Heart right ventricle (tissue), 16 donors: ENCODE results near the gene STX7. TPM values are rescaled to one million over a fixed set of nuclear protein-coding genes. Genes with fewer than 3 reads are reported as not detected.

Experiments used
- ATAC-seq, 8 donors: fragments of 200-7000 bp; cut with Tn5 transposase; one replicate each; pipeline ENCODE4 v1.9.1; 2020; ENCODE audit warnings: mild to moderate bottlenecking in 8 of 8, moderate library complexity in 8 of 8, moderate number of reproducible peaks in 1 of 8
- DNase-seq, 2 donors: peaks; one replicate each; pipeline ENCODE4 v3.0.0-alpha.2; 2020
- H3K27ac ChIP-seq, 10 donors: fragments of 200-600 bp; sonication (generic) in 2 of 10; one replicate each; pipeline versions ENCODE4 v1.5.0 to v1.8.0; 2020 to 2022; ENCODE audit warnings: mild to moderate bottlenecking in 3 of 10
- H3K27me3 ChIP-seq, 7 donors: fragments of 200-600 bp; one replicate each; pipeline ENCODE4 v1.8.0; 2021 to 2022; ENCODE audit warnings: mild to moderate bottlenecking in 2 of 7
- H3K36me3 ChIP-seq, 9 donors: fragments of 200-600 bp; sonication (generic) in 1 of 9; one replicate each; pipeline versions ENCODE4 v1.5.0 to v1.8.0; 2020 to 2022; ENCODE audit warnings: mild to moderate bottlenecking in 2 of 9
- H3K4me1 ChIP-seq, 9 donors: fragments of 200-600 bp; sonication (generic) in 1 of 9; one replicate each; pipeline versions ENCODE4 v1.5.0 to v1.8.0; 2020 to 2022; ENCODE audit warnings: mild to moderate bottlenecking in 4 of 9
- H3K4me3 ChIP-seq, 10 donors: fragments of 200-600 bp; sonication (generic) in 2 of 10; one replicate each; pipeline versions ENCODE4 v1.5.0 to v1.8.0; 2020 to 2022; ENCODE audit warnings: mild to moderate bottlenecking in 7 of 10, moderate library complexity in 2 of 10
- H3K9me3 ChIP-seq, 11 donors: fragments of 200-600 bp in 10 of 11; sonication (generic) in 2 of 11; one replicate each; pipeline versions ENCODE4 v1.5.0 to v1.8.0; 2013 to 2022; ENCODE audit warnings: mild to moderate bottlenecking in 2 of 11, control low read depth in 1 of 11, moderate library complexity in 1 of 11
- CTCF ChIP-seq, 9 donors: fragments of 200-600 bp; sonication (generic) in 2 of 9; IDR thresholded peaks; one replicate each; pipeline versions ENCODE4 v1.5.0 to v1.8.0; 2021 to 2022; ENCODE audit warnings: antibody characterized with exemption in 9 of 9, mild to moderate bottlenecking in 5 of 9, moderate library complexity in 1 of 9
- WGBS, 2 donors: extraction: QIAGEN DNeasy Blood & Tissue Kit; methylation state at CpG; one replicate each; pipeline ENCODE4 v1.1.7; 2013; ENCODE audit warnings: inconsistent platforms in 1 of 2; 5-methylcytosine and 5-hydroxymethylcytosine counted together
- intact Hi-C, 10 donors: fragments of 100-400 bp; cut with DNase I; formaldehyde crosslinking; loops; one replicate each; pipeline versions ENCODE4 v1.11.1 to v1.14.2; 2022
- polyA plus RNA-seq, 2 donors: library from polyadenylated mRNA; stranded (reverse); fragments of 200-250 nt; gene quantifications; one replicate each; pipeline ENCODE4 v1.2.3, GENCODE V29; 2013
- total RNA-seq, 10 donors: library from RNA; stranded (reverse); fragmentation: NEBNext Ultra II Directional in 3 of 10; extraction: Animal tissue kit (Norgen Biotek cat#: 25700) in 3 of 10; gene quantifications; one replicate each; pipeline versions ENCODE4 v1.2.1 to v1.2.4, GENCODE V29; 2021 to 2023
- donor health status: Arrhythmogenic right ventricular cardiomyopathy.
- donor health status: ischemic (EF 13 %, LVEDD 7.1; RV severe dilation, severe dysfunction).
- donor health status: healthy with polysubstance abuse.
- donor health status: DM: no; HTN: yes; CAD: no.
- donor health status: DM: no; HTN: no; CAD: no.
- donor health status: ischemic (EF 25% LVEDD 6.9; RV normal size, moderate dysfunction).
- donor health status: ischemic (EF 25% LVEDD 5.7; RV mildly dilated, moderate dysfunction).
- donor health status: healthy.
- donor health status: DM: yes; HTN: yes; CAD: no.
- donor health status: Ischemic cardiomyopathy.
- donor health status: ischemic (EF 35%, LVEDD 5.7; RV mildly dilated, moderate dysfunction).
- donor health status: nonischemic (EF 11% LVEDD 7.7; RV severe dilation, severe dysfunction).
- donor health status: DM: yes; HTN: yes; CAD: no.
- donor health status: PGD.
- donor health status: ischemic (EF 29% LVEDD 5.4; RV normal size, mild dysfunction).
- donor health status: nonischemic (EF 23%, LVEDD 6.1; RV moderate dilation, normal function).

STX7 gene
- total and polyA plus RNA-seq, 12 donors = 6.4 to 71.4 (median 59.3) TPM

GRCh38 chr6:132401618-132402285 is 111.2 kb downstream of the STX7 start:
- ATAC-seq (peak in 4 of 8 donors; percentile 7 to 30 (median 17)), DNase-seq (no peak)
- Histone ChIP-seq H3K4me3 (peak overlapping the region; percentile 53 to 75 (median 62)), H3K27ac (no peak overlapping the region), H3K4me1 (peaks cover 0 to 17% (median 8%) of the 10 kb centered on the region in 9 donors), H3K9me3 (no peaks in the 10 kb centered on the region), H3K36me3 (no peaks in the 10 kb centered on the region), H3K27me3 (peaks cover 0 to 76% (median 43%) of the 10 kb centered on the region in 7 donors)
- TF ChIP-seq CTCF (IDR thresholded peaks at IDR 0.05) = no peak
- intact Hi-C loops = no loop called here
- 12% methylated on average over 35 of the region's 35 CpGs for WGBS, 2 donors

- peak within 1 kb of the TSS; percentile 53 to 75 (median 62) for H3K4me3 ChIP-seq
- intact Hi-C loops = no loop called here
- peak within 1 kb of the TSS in 7 of 10 donors; percentile 9 to 67 (median 36) for H3K27ac ChIP-seq
- no peaks in the 10 kb centered on the region for H3K36me3 ChIP-seq
- DNase-seq = peak; percentile 11 to 41
- peaks cover 0 to under 1% (median 0%) of the 10 kb centered on the region in 11 donors for H3K9me3 ChIP-seq
- 1% methylated on average over 79 to 87 of the region's 87 CpGs for WGBS, 2 donors
- H3K4me1 ChIP-seq = peaks cover 0 to 17% (median 8%) of the 10 kb centered on the region in 9 donors
- peaks cover 0 to 81% (median 43%) of the 10 kb centered on the region in 7 donors for H3K27me3 ChIP-seq
- peak in 1 of 9 donors; percentile 15 for TF ChIP-seq CTCF (IDR thresholded peaks at IDR 0.05)
- peak; percentile 78 to 94 (median 84) for ATAC-seq
Measured at GRCh38 chr6:132400883-132401617, 111.9 kb downstream of the STX7 start, which contains the start of gene MOXD1. Gene MOXD1 (minus strand): TSS chr6:132401475. CDS start chr6:132401426, 49 bp downstream.

- no peak for TF ChIP-seq CTCF (IDR thresholded peaks at IDR 0.05)
- Histone ChIP-seq H3K36me3 (no peaks in the 10 kb centered on the region), H3K9me3 (peaks cover 0 to 6% (median 4%) of the 10 kb centered on the region in 11 donors), H3K27ac (peak overlapping the region in 3 of 10 donors; percentile 36 to 67 (median 39)), H3K4me1 (peaks cover 0 to 17% (median 8%) of the 10 kb centered on the region in 9 donors), H3K27me3 (peaks cover 0 to 81% (median 43%) of the 10 kb centered on the region in 7 donors), H3K4me3 (peak overlapping the region; percentile 53 to 75 (median 62))
- no peak for DNase-seq
- peak in 5 of 8 donors; percentile 19 to 46 (median 25) for ATAC-seq
- intact Hi-C loops = no loop called here
- WGBS, 2 donors = 18 to 22% methylated on average over 11 of the region's 11 CpGs
Measured at GRCh38 chr6:132400555-132400882, 112.4 kb downstream of the STX7 start.

- no peak overlapping the region for H3K27ac ChIP-seq
- intact Hi-C loops = no loop called here
Measured at GRCh38 chr6:132399376-132400074, 113.4 kb downstream of the STX7 start.

More at GRCh38 chr6:132399376-132400074, 113.4 kb downstream of the STX7 start:
- 69 to 74% methylated on average over 4 of the region's 4 CpGs for WGBS, 2 donors
- Histone ChIP-seq H3K36me3 (no peaks in the 10 kb centered on the region), H3K9me3 (peaks cover 0 to 16% (median 14%) of the 10 kb centered on the region in 11 donors), H3K4me1 (peaks cover 0 to 17% (median 8%) of the 10 kb centered on the region in 9 donors), H3K4me3 (peak overlapping the region in 3 of 10 donors; percentile 60 to 71 (median 69)), H3K27me3 (peaks cover 0 to 75% (median 43%) of the 10 kb centered on the region in 7 donors)
- DNase-seq (no peak), ATAC-seq (no peak)
- no peak for TF ChIP-seq CTCF (IDR thresholded peaks at IDR 0.05)
